H54 (cell line): ENCODE measurements around the gene GRHL1.

ENCODE experiments used
- DNase-seq: peaks from one replicate; pipeline ENCODE4 v3.0.0; 2011; ENCODE audit warnings: low spot score, mixed read lengths; ENCODE audit not compliant: insufficient read length
- FAIRE-seq: peaks from 3 replicates; lab custom pipeline; 2011; peaks lifted over from hg19 to GRCh38; lab: Jason Lieb, UNC
- POLR2A ChIP-seq: IDR thresholded peaks from 2 replicates; pipeline ENCODE4 v1.6.1; 2011; ENCODE audit warnings: low read depth, mild to moderate bottlenecking, low read length

GRHL1 gene

GRCh38 chr2:9985531-9986328, 34.2 kb downstream of the GRHL1 start:
- no peak for TF ChIP-seq POLR2A
- FAIRE-seq (no peak), DNase-seq (no peak)

- FAIRE-seq (no peak), DNase-seq (no peak)
- no peak for TF ChIP-seq POLR2A
Observed at GRCh38 chr2:9988320-9988719, 36.8 kb downstream of the GRHL1 start.

- DNase-seq = no peak
- TF ChIP-seq POLR2A = no peak
- FAIRE-seq = peak; percentile 66
Observed at GRCh38 chr2:9990736-9991135, 39.2 kb downstream of the GRHL1 start.

- DNase-seq = no peak
- TF ChIP-seq POLR2A = no peak
- no peak for FAIRE-seq
Observed at GRCh38 chr2:9991221-9991620, 39.7 kb downstream of the GRHL1 start.

GRCh38 chr2:9991829-9992273, 40.4 kb downstream of the GRHL1 start:
- DNase-seq (no peak), FAIRE-seq (no peak)
- TF ChIP-seq POLR2A = no peak

GRCh38 chr2:9992427-9993187, 41.1 kb downstream of the GRHL1 start:
- FAIRE-seq = no peak
- DNase-seq = no peak
- TF ChIP-seq POLR2A = no peak

GRCh38 chr2:9993488-9994165, 42.1 kb downstream of the GRHL1 start:
- TF ChIP-seq POLR2A = no peak
- DNase-seq (no peak), FAIRE-seq (no peak)

GRCh38 chr2:9994462-9994861, 43.0 kb downstream of the GRHL1 start:
- no peak for TF ChIP-seq POLR2A

GRCh38 chr2:9995059-9995458, 43.6 kb downstream of the GRHL1 start:
- DNase-seq = no peak
- FAIRE-seq = no peak
- TF ChIP-seq POLR2A = no peak

More at GRCh38 chr2:9994462-9994861, 43.0 kb downstream of the GRHL1 start:
- FAIRE-seq (no peak), DNase-seq (no peak)

- TF ChIP-seq POLR2A = no peak
- DNase-seq (no peak), FAIRE-seq (no peak)
Observed at GRCh38 chr2:9996321-9996720, 44.8 kb downstream of the GRHL1 start.

- no peak for FAIRE-seq
- no peak for DNase-seq
- no peak for TF ChIP-seq POLR2A
Observed at GRCh38 chr2:9997936-9998335, 46.4 kb downstream of the GRHL1 start.

- no peak for DNase-seq
- FAIRE-seq = no peak
- TF ChIP-seq POLR2A = no peak
Observed at GRCh38 chr2:9998916-9999654, 47.6 kb downstream of the GRHL1 start.

- TF ChIP-seq POLR2A = no peak
- FAIRE-seq = no peak
- no peak for DNase-seq
Observed at GRCh38 chr2:9999693-10000092, 48.2 kb downstream of the GRHL1 start.
